GM12875 (cell line): ENCODE results near the gene USP10.

ENCODE experiments used
- H3K4me3 ChIP-seq: one replicate; pipeline ENCODE4 v1.5.1; 2011; ENCODE audit warnings: low read depth, low read length, control low read depth
- CTCF ChIP-seq: IDR thresholded peaks from 2 replicates; pipeline ENCODE4 v1.5.1; 2011; ENCODE audit warnings: low read depth, mild to moderate bottlenecking, control low read depth, inconsistent platforms, low read length, moderate library complexity, borderline replicate concordance; ENCODE audit not compliant: insufficient read depth

USP10 gene

GRCh38 chr16:84737192-84738011 is 37.6 kb downstream of the USP10 start:
- no peak overlapping the region for H3K4me3 ChIP-seq
- TF ChIP-seq CTCF: no peak

GRCh38 chr16:84738255-84739038 is 38.6 kb downstream of the USP10 start:
- TF ChIP-seq CTCF: peak; percentile 87
- H3K4me3 ChIP-seq: no peak overlapping the region

GRCh38 chr16:84739349-84740124 is 39.7 kb downstream of the USP10 start:
- no peak overlapping the region for H3K4me3 ChIP-seq
- no peak for TF ChIP-seq CTCF

DNA sequence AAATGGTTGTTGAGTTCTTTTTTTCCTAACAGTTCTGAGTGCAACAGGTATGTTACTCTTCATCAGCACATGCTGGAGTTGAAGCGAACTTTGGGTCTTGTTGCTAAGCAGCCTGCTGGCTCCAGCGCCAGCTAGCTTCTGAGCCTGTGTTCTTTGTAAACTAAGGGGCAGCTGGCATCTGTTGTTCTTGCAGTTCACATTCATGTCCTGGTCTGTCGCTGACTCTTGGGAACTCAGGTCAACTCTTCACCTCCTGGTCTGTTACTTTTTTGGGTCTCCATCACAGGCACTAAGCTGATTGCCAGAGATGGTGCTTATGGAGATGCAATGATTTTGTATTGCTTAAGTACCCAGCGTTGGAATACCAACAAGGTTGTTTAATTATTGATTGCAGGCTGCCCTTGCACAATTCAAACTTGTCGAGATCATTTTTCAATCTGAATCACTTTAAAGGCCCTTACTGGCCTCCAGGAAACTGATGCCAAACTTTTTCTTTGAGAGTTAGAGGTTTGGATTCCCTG is 40.9 kb downstream of the USP10 start:
- no peak for TF ChIP-seq CTCF
- no peak overlapping the region for H3K4me3 ChIP-seq

DNA sequence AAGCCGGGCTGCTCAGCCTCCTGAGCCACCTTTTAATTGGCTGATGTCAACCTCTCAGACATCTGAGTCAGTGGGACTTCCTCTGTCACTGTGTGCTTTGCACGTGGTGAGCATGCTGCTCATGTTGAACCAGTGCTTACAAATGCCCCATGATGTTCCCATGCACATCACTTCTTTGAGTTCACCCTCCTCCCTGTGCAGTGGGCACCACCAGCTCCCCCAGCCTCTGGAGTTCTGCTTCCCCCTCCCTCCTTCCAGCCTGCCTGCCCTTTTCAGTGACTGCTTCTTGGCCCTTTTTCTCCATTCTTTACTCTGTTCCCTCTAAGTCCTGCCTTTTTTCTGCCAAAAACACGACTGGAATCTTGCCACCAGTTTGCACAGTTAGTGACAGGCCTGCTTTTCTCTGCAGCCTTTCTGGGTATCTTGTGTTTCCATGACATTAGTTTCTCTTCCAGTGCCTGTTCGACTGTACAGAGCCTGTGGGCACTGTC is 41.6 kb downstream of the USP10 start:
- no peak overlapping the region for H3K4me3 ChIP-seq
- no peak for TF ChIP-seq CTCF

DNA sequence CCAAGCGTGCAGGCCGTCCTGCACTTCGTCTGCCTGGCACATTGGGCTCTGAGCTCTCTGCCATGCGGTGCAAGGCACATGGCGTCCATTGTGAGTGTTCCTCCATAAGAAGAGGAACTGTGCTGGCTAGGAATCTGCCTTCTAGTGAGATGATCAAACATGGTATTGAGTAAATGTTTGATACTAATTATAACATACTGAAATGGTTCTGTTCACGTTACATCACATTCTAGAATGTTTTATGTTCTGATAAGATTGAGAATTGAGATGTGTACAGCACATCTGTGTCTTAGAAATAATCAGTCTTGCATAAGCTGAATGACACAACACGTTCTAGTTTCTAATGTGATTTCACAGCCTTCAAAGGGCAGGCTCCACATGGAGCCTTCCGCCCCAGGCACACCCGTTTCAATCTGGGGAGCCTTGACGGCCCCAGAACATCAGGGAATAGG is 42.9 kb downstream of the USP10 start:
- H3K4me3 ChIP-seq: no peak overlapping the region
- TF ChIP-seq CTCF: no peak
